GM19239 (cell line): ENCODE data around the gene BRD1.
"Not testable (repeated sequence)": the region's sequence is repeated elsewhere in the genome, so short reads cannot be mapped to it uniquely, and the experiment has no call there.

Experiments
- DNase-seq: peaks from one replicate; pipeline ENCODE4 v3.0.0; 2011; ENCODE audit warnings: low spot score; ENCODE audit not compliant: insufficient read length
- FAIRE-seq: peaks from 2 replicates; lab custom pipeline; 2011; peaks lifted over from hg19 to GRCh38; lab: Jason Lieb, UNC

Gene BRD1

GRCh38 chr22:49853981-49854831, 26.5 kb upstream of the BRD1 start:
- FAIRE-seq (peak; percentile 90), DNase-seq (no peak)

GRCh38 chr22:49852898-49853894, 25.5 kb upstream of the BRD1 start, which contains the start of gene ZBED4:
Gene ZBED4 (plus strand): TSS chr22:49853844. CDS start chr22:49883663, 29,819 bp downstream.
- FAIRE-seq: peak; percentile 91

GRCh38 chr22:49852568-49852897, 24.9 kb upstream of the BRD1 start:
- DNase-seq, FAIRE-seq: not testable (repeated sequence)

More at GRCh38 chr22:49852898-49853894, 25.5 kb upstream of the BRD1 start, which contains the start of gene ZBED4:
- peak; percentile 99 for DNase-seq

GRCh38 chr22:49850959-49851802, 23.5 kb upstream of the BRD1 start:
- DNase-seq (no peak), FAIRE-seq (no peak)

GRCh38 chr22:49850021-49850911, 22.6 kb upstream of the BRD1 start:
- no peak for FAIRE-seq

GRCh38 chr22:49849161-49850020, 21.7 kb upstream of the BRD1 start:
- no peak for FAIRE-seq
- DNase-seq: no peak

More at GRCh38 chr22:49850021-49850911, 22.6 kb upstream of the BRD1 start:
- DNase-seq: no peak

- FAIRE-seq: no peak
- DNase-seq: no peak
These were observed 21.1 kb upstream of the BRD1 start for GRCh38 chr22:49848690-49849160.

GRCh38 chr22:49847751-49848689, 20.3 kb upstream of the BRD1 start:
- FAIRE-seq (no peak), DNase-seq (no peak)

GRCh38 chr22:49845666-49846459, 18.2 kb upstream of the BRD1 start:
- DNase-seq (no peak), FAIRE-seq (no peak)

- DNase-seq (no peak), FAIRE-seq (no peak)
These were observed 17.6 kb upstream of the BRD1 start for GRCh38 chr22:49845241-49845640.

GRCh38 chr22:49838771-49839717, 11.4 kb upstream of the BRD1 start:
- FAIRE-seq (peak; percentile 68), DNase-seq (peak; percentile 60)

GRCh38 chr22:49833340-49834007, 5.8 kb upstream of the BRD1 start:
- DNase-seq (no peak), FAIRE-seq (peak; percentile 8)

GRCh38 chr22:49829044-49829853, 1.6 kb upstream of the BRD1 start:
- DNase-seq (no peak), FAIRE-seq (no peak)

GRCh38 chr22:49828599-49828965, 909 bp upstream of the BRD1 start:
- FAIRE-seq (no peak), DNase-seq (no peak)
